Right hindlimb (tissue), 1 donor: Measurements from ENCODE around the gene CDON.

Experiments
- DNase-seq: peaks from one replicate; pipeline ENCODE4 v3.0.0-alpha.2; 2018

CDON gene

DNA sequence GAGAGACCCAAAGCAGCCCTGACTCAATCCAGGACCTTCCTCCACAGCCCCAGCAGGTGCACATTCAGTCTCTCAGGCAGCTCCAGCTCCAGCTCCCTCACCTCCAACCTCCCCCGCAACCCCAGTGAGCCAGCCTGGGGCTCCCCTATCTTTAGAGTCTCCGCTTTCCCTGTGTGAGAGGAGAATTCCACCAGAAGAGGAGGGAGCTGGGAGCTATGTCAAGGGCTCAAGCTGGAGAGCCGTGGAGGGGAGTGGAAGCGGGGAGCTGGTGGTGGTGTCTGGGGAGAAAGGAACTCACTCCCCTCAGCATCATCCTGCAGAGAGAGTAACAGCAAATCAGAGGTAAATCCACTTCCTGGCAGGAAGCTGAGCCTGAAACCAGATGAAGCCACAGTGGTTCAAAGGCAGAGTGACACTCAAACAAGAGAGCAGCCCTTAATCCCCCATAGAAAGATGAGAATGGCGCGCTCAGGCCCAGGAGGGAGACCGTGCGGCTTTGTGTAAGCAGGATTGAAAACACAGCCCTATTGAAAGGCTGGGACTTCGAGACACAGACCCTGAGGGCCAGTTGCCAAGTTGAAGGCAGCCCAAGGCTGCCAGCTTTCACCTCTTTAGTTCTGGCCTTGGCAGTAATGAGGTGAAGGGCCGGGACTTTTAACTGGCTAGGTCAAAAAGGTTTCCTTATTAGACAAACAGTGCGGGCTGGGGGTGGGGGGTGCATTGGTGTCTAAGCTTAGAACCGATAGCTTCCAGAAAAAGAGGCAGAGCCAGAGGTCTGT, 21.4 kb upstream of the CDON start:
- no peak for DNase-seq

- no peak for DNase-seq
Measured at GRCh38 chr11:126082251-126083109, 19.8 kb upstream of the CDON start.

DNA sequence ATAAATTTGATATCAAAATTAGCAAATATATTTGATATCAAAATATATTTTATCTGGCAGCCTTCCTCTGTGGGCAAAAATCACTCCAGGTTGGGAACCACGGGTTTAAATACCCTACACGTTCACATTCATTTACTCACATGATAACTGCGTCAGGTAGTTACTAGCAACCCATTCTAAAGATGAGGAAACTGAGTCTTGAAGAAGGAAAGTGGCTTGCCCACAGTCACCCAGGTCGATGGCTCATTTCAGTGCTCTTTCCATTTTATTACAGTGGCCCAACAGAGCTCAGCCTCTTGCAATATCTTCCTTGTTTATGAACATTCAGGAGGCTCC, 19.2 kb upstream of the CDON start:
- DNase-seq: no peak

GRCh38 chr11:126080161-126080941, 17.7 kb upstream of the CDON start:
- no peak for DNase-seq

DNA sequence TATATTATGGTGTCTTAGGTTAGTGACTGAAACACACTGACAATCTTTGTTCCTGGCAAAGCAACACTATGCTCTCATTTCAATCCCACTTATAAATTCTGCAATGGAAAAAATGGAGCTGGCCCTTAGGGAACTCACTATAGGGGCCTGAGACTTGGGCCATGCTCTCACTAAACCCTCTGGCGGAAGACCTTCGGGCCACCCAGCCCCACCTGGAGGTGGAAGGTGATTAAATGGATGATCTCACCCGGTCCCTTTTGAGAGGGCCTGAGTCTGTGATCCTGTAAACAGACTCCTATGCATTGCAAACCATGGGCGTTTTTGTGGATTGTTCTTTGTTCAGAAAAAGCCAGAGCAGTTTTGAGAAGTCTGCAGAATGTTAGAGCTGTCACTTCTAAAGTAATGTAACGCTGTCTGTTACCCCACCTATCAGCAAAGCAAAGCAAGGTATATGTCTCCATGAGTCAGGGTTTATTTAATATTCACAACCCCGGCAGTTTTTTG, 17.0 kb upstream of the CDON start:
- no peak for DNase-seq

GRCh38 chr11:126076641-126077040, 14.0 kb upstream of the CDON start:
- DNase-seq: no peak

- DNase-seq: no peak
Measured at GRCh38 chr11:126072801-126073594, 10.3 kb upstream of the CDON start.

DNA sequence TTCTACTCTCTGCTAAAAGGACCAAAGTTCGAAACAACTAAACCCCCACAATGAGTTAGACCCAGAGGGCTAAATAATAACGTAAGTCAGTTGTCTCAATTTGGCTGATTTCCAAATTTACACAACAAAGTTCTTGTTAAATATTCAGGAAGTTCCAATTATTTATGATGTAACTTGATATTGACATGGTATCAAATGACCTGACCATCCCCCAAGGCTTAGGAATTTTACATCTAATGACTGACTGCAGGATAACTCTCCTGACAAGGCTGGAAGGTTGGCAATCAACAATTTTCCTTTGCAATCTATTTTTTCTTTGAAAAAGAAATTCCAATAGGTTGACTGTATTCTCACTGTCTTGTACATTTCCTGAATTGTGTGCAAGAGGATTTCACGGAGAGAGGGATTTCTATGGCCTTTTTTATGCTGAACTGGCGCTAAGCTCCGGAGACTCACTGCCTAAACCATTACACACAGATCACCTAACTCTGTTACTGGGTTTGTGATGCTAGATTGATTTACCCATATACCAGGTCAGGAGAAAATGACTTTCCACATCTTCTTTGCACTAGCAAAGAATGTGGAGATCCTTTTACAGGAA, 9.6 kb upstream of the CDON start:
- DNase-seq: no peak

DNA sequence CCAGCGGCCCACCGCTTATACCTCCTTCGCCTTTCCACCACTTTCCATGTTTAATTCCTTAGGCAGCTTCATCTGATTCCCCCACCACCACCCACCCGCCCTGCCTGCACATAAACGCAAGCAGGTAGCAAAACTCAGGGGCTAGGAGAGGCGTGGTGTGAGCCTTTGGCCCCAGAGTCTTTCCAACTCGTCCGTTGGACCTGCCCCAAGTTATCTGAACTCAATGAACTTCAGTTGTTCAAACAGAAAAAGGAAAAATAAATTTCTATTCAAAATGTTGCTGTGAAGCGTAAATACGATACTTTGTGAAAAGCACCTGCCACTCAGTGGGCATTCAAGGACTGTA, 814 bp upstream of the CDON start:
- no peak for DNase-seq

- DNase-seq: peak; percentile 41
Measured at GRCh38 chr11:126061707-126062678, 673 bp downstream of the CDON start.

DNA sequence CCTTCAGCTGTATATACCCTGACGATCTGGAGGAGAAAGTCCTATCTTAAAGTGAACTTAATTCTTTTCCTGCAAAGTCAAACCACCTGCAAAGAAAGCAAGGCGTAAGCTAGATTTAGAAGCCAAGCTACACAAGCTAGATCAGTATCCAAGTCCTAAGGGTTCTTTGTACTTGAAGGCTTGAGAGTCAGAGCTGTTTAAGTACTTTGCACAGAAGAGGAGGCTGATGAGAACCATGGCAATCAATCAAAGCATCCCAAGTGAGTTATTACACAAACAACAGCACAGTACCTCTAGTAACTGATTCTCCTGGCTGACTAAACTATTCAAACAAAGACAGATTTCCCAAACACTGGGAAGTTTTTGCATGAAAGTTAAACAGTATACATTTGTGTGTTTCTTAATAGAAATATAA, 1.9 kb downstream of the CDON start:
- peak; percentile 29 for DNase-seq

DNA sequence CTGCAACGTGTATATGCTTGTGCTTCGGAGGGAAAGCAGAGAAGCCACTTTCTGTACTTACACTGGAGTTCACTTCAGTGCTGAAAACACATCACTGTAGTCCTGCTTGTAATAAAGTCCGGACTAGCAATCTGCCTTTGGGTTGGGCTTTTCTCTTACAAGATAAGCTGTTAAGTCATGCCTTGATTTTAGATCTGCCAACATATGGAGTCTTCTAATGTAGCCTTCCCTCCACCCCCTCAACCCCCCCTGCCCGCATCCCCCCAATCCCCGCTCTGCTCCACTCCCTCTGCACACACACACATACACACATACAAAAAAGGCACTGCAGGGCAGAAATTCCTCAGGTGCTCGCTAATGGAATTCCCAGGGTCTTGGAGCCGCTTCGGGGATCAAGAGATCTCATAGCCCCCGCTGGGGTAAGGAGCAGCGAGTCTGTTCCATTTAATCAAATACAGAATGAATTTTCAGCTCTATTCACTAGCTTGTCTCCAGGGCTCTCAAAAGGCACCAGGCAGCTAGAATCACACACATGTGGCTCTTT, 3.4 kb downstream of the CDON start:
- DNase-seq: peak; percentile 57

DNA sequence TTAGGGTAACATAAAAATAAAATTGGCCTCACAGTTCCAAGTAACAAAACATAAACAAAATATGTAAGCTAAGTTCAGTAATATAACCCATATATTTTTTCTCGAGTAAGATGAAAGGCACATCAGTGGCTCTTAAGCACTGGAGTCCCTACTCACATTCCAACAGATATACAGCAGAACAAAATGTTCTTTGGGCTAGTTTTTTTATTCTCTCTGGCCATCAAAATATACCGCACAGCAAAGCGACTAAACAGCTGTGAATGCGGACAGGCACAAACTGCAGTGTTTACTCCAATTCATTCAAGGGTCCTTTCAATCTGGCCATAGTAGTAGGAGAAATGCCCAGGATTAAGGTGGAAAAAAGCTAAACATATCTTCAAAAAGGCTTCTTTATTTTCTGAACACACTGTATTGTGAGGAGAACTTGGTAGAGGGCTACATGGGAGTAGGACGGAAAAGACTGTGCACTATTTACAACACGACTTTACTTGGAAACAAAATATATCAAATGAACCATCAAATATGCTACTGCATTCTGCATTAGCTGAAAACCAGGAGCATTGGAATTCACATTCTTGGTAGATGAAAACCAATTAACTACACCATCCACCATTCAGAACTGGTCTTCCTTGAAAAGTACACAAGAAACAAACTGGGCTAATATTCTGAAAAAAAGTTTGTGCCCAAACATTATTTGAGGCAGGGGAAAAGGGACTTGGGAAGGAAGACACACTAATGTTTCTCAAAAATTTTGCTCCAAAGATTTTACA, 4.4 kb downstream of the CDON start:
- DNase-seq: no peak

DNA sequence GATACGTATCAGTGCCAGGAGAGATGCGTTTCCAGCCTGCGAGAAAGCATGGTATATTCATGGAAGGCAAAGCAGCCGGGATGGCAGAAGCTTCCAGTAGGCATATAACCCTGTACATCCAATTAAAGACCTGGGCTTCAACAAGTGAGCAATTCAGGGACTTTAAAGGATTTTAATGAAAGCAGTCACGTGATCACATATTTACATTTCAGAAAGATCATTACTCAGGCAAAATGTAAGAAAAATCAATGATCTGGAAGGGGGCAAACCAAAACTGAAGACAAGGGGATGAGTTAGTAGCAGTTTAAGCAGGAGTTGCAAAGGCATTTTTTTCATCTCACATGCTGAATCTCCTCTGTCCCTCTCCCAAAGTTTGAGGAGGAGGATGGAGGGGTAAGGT, 7.8 kb downstream of the CDON start:
- DNase-seq: no peak

GRCh38 chr11:126054408-126054807, 8.3 kb downstream of the CDON start:
- DNase-seq: no peak

DNA sequence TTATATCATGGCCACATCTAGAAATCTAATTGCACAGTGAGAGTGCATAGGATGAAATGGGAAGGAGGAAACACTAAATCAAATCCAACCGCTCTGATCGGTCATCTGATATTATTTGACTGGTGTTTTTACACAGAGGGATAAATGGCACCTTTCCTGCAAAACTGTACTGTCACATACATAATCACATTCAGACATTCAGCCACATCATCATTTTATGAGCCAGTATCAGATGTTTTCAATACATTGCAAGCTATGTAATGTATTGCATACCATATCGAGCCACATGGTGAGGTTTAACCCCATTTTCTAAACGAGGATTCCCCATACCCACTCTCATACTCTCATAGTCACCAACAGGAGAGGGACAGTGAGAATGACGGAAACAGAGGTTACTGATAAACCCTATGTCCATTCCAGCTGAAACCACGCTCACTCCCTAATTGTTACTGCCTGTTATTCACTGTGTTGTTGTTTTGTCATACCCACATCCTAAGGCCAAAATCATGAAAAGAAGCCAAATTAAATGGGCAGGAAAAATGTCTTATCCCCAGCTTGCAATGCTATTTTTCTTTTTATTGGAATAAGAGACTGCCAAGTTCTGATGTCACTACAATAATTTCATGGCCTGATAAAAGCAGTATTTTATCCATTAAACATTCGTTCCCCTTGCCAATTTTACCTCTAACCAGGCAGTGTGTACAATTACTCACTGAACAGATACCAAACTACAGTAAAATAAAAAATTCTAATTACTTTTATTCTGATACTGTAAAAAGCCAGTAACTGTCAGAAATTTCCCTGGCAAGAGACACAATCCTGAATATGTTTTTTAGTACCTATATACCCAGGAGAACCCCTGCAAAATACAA, 9.0 kb downstream of the CDON start:
- DNase-seq: no peak

DNA sequence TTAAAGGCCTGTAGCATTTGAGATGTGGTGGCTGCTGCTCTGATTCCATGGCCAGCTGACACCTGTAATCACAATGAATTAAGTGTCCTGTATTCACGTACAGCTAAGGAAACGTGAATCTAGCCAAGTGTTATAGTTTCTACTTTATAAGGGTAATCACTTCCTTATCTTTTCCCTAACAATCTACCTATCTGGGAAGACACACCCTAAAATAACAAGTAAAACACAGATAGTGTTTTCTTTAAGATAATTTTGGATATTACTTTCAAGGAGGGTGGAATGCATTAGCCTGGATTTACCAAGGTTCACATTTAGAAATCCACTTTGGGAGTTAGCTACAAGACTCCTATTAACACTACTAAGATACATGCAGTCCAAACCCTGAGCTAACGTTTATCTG, 11.5 kb downstream of the CDON start:
- DNase-seq: no peak

DNA sequence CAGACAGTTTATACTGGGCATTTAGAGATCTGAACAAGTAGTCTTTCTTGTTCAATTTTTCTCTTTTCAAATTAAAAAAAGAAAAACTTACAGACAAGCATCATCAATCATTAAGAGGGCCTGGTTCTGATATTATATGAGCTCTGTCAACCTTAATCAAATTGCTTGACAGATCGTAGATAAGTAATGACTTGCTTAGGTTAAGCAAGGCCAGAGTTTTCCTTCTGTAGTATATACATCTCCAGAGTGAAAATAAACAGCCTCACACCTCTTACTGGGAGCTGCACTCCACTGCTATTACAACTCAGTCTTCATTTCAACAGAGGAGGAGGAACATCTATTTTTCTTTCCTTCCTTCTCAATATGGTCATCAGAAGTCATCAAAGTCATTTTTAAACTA, 13.5 kb downstream of the CDON start:
- DNase-seq: no peak

DNA sequence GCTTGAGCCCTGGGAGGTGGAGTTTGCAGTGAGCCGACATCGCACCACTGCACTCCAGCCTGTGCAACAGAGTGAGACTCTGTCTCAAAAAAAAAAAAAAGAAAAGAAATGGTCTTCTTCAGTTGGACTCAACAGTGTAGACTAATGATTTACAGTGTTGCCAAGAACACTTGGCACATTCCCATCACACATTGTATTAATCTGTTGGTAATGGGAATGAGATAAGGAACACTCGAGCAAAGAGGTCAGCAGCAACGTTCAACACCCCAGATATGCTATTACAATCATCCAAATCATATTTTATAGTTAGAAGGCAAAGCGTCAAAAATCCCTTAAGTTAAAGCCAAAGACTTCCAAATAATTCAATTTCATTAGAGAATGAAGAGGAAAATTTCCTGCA, 14.5 kb downstream of the CDON start:
- no peak for DNase-seq
